Neural progenitor cell (in vitro differentiated cells): Measurements from ENCODE around the gene RPS10. TPM values are rescaled to one million over a fixed set of nuclear protein-coding genes. Genes with fewer than 3 reads are reported as not detected.
"Not testable (repeated sequence)": the region's sequence is repeated elsewhere in the genome, so short reads cannot be mapped to it uniquely, and the experiment has no call there.

Experiments used
- DNase-seq: peaks from one replicate; pipeline ENCODE4 v3.0.0-alpha.2; 2016; ENCODE audit warnings: low spot score
- H2AFZ ChIP-seq: fragments of 200-600 bp; sonication (generic); replicated peaks from 2 replicates; pipeline ENCODE4 v1.6.1; 2016; ENCODE audit warnings: antibody characterized with exemption
- H3F3A ChIP-seq: fragments of 200-600 bp; sonication (generic); 2 replicates; pipeline ENCODE4 v1.6.1; 2016; ENCODE audit warnings: antibody characterized with exemption, low read depth
- H3K27ac ChIP-seq: fragments of 200-600 bp; sonication (generic); 2 replicates; pipeline ENCODE4 v1.5.1; 2016; ENCODE audit warnings: mild to moderate bottlenecking
- H3K27me3 ChIP-seq: fragments of 200-600 bp; sonication (generic); 2 replicates; pipeline ENCODE4 v1.6.1; 2016; ENCODE audit warnings: mild to moderate bottlenecking, moderate library complexity
- H3K36me3 ChIP-seq: fragments of 200-600 bp; sonication (generic); 2 replicates; pipeline ENCODE4 v1.5.1; 2016
- H3K4me1 ChIP-seq: fragments of 200-600 bp; sonication (generic); 2 replicates; pipeline ENCODE4 v1.6.1; 2016; ENCODE audit warnings: mixed run types
- H3K4me2 ChIP-seq: fragments of 200-600 bp; sonication (generic); 2 replicates; pipeline ENCODE4 v1.6.1; 2016
- H3K4me3 ChIP-seq: fragments of 200-600 bp; sonication (generic); 2 replicates; pipeline ENCODE4 v1.5.1; 2016
- H3K79me2 ChIP-seq: fragments of 200-600 bp; sonication (generic); 2 replicates; pipeline ENCODE4 v1.6.1; 2016; ENCODE audit warnings: low read depth
- H3K9ac ChIP-seq: fragments of 200-600 bp; sonication (generic); 2 replicates; pipeline ENCODE4 v1.6.1; 2016
- H3K9me3 ChIP-seq: fragments of 200-600 bp; sonication (generic); 2 replicates; pipeline ENCODE4 v1.5.1; 2016; ENCODE audit warnings: low read depth
- H4K20me1 ChIP-seq: fragments of 200-600 bp; sonication (generic); 2 replicates; pipeline ENCODE4 v1.6.1; 2016; ENCODE audit warnings: low read depth
- H3K27ac Mint-ChIP-seq: 3 replicates; pipeline ENCODE4 v1.8.0; 2021; ENCODE audit warnings: mixed read lengths
- H3K27me3 Mint-ChIP-seq: 2 replicates; pipeline ENCODE4 v1.8.0; 2022; ENCODE audit warnings: low read depth, mild to moderate bottlenecking, inconsistent platforms, moderate library complexity, mixed read lengths; ENCODE audit not compliant: insufficient read depth
- H3K36me3 Mint-ChIP-seq: 3 replicates; pipeline ENCODE4 v1.8.0; 2021; ENCODE audit warnings: mixed read lengths
- H3K4me1 Mint-ChIP-seq: 3 replicates; pipeline ENCODE4 v1.8.0; 2021; ENCODE audit warnings: mixed read lengths
- H3K4me3 Mint-ChIP-seq: 3 replicates; pipeline ENCODE4 v1.8.0; 2021; ENCODE audit warnings: mild to moderate bottlenecking, moderate library complexity, mixed read lengths
- H3K9me3 Mint-ChIP-seq: 3 replicates; pipeline ENCODE4 v1.8.0; 2020; ENCODE audit warnings: mixed read lengths
- CTCF ChIP-seq: fragments of 200-600 bp; sonication (generic); IDR thresholded peaks from 2 replicates; pipeline ENCODE4 v1.5.1; 2017; ENCODE audit warnings: antibody characterized with exemption, mild to moderate bottlenecking
- EZH2 ChIP-seq: fragments of 200-600 bp; sonication (generic); IDR thresholded peaks from 2 replicates; pipeline ENCODE4 v1.6.1; 2017; ENCODE audit warnings: antibody characterized with exemption, mild to moderate bottlenecking, moderate library complexity
- EZH2phosphoT487 ChIP-seq: fragments of 200-600 bp; sonication (generic); IDR thresholded peaks from 2 replicates; pipeline ENCODE4 v1.6.1; 2017; ENCODE audit warnings: antibody characterized with exemption
- total RNA-seq: library from RNA; depleted of rRNA; stranded (reverse); fragments of >200 nt; gene quantifications from 2 replicates; pipeline ENCODE4 v1.2.3, GENCODE V29; 2015; ENCODE audit warnings: low replicate concordance

The RPS10 gene
- total RNA-seq, 1 donor from 2014 or later = 4,003 TPM

DNA sequence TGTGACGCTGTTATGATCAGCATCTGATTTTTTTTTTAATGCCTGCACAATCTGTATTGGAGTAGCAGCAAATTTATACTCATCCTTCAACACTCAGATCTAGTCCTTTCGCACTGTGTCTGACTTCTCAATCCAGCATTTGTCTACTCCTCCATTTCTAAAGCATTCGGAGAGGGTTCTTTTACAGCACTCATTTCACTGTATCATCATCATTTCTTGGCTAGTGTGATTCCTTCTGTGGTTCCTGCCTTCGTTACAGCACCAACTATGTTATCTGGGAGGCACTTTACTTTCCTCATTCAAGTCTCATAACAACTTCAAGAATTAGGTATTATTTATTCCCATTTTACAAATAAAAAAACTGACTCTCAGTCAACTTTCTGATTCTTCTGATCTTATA, 51.4 kb downstream of the RPS10 start:
- no peak overlapping the region for H3K4me3 Mint-ChIP-seq
- peaks cover 7% of the 10 kb centered on the region for H3K36me3 Mint-ChIP-seq
- no peaks in the 10 kb centered on the region for H3K36me3 ChIP-seq
- no peaks in the 10 kb centered on the region for H3K9me3 ChIP-seq
- H3K27me3 ChIP-seq = no peaks in the 10 kb centered on the region
- peaks cover 88% of the 10 kb centered on the region for H3K79me2 ChIP-seq
- H3F3A ChIP-seq = no peaks in the 10 kb centered on the region
- H3K9me3 Mint-ChIP-seq = no peaks in the 10 kb centered on the region
- no peak overlapping the region for H3K4me2 ChIP-seq
- no peak overlapping the region for H3K9ac ChIP-seq
- no peak overlapping the region for H3K4me3 ChIP-seq
- H3K4me1 Mint-ChIP-seq = peaks cover 4% of the 10 kb centered on the region
- H3K27me3 Mint-ChIP-seq = no peaks in the 10 kb centered on the region
- peaks cover 40% of the 10 kb centered on the region for H4K20me1 ChIP-seq
- no peak overlapping the region for H3K27ac Mint-ChIP-seq
- DNase-seq = no peak
- H2AFZ ChIP-seq = no peak overlapping the region
- H3K4me1 ChIP-seq = peaks cover 7% of the 10 kb centered on the region
- TF ChIP-seq CTCF = no peak
- no peak for TF ChIP-seq EZH2
- TF ChIP-seq EZH2phosphoT487 = no peak
- no peak overlapping the region for H3K27ac ChIP-seq

- H3K27me3 Mint-ChIP-seq = no peaks in the 10 kb centered on the region
Observed at GRCh38 chr6:34374069-34374468, 51.8 kb downstream of the RPS10 start.

DNA sequence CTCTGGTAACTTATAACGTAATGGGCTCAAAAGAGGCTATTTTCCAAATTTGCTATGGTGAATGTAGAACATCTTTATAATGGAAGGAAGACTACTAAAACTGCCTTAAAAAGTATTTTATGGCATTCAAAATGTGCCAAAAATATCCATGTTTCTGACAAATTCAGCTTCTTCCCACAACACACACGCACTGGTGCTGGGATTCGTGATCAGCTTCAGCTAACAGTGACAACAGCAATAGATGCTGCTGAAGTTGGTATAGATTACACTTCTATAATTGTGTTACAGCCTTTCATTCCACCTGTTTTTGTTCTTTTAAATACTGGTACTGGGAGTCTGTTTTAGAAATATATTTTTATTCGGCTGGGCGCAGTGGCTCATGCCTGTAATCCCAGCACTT, 52.4 kb downstream of the RPS10 start:
- Histone ChIP-seq H3K27me3 (no peaks in the 10 kb centered on the region), H3K9ac (no peak overlapping the region), H3K4me2 (no peak overlapping the region), H3K36me3 (no peaks in the 10 kb centered on the region), H3K27ac (no peak overlapping the region), H3K4me1 (peaks cover 7% of the 10 kb centered on the region), H3K79me2 (peaks cover 87% of the 10 kb centered on the region), H3K9me3 (no peaks in the 10 kb centered on the region), H3K4me3 (no peak overlapping the region), H4K20me1 (peaks cover 31% of the 10 kb centered on the region), H2AFZ (no peak overlapping the region), H3F3A (no peaks in the 10 kb centered on the region)
- Mint-ChIP-seq H3K27me3 (peaks cover 2% of the 10 kb centered on the region), H3K4me3 (no peak overlapping the region), H3K36me3 (peaks cover 7% of the 10 kb centered on the region), H3K4me1 (peaks cover 4% of the 10 kb centered on the region), H3K9me3 (no peaks in the 10 kb centered on the region), H3K27ac (no peak overlapping the region)
- no peak for DNase-seq
- TF ChIP-seq EZH2phosphoT487 (no peak), CTCF (no peak), EZH2 (no peak)

More at GRCh38 chr6:34374069-34374468, 51.8 kb downstream of the RPS10 start:
- Histone ChIP-seq H3K36me3 (no peaks in the 10 kb centered on the region), H3F3A (no peaks in the 10 kb centered on the region), H2AFZ (no peak overlapping the region), H3K9me3 (no peaks in the 10 kb centered on the region), H3K27ac (no peak overlapping the region), H3K79me2 (peaks cover 87% of the 10 kb centered on the region), H3K4me2 (no peak overlapping the region), H3K9ac (no peak overlapping the region), H3K4me3 (no peak overlapping the region), H3K4me1 (peaks cover 7% of the 10 kb centered on the region), H4K20me1 (peaks cover 35% of the 10 kb centered on the region), H3K27me3 (no peaks in the 10 kb centered on the region)
- H3K36me3 Mint-ChIP-seq = peaks cover 7% of the 10 kb centered on the region
- H3K27ac Mint-ChIP-seq = no peak overlapping the region
- H3K9me3 Mint-ChIP-seq = no peaks in the 10 kb centered on the region
- TF ChIP-seq EZH2phosphoT487 (no peak), CTCF (no peak), EZH2 (no peak)
- H3K4me3 Mint-ChIP-seq = no peak overlapping the region
- DNase-seq = no peak
- H3K4me1 Mint-ChIP-seq = peaks cover 4% of the 10 kb centered on the region

GRCh38 chr6:34371865-34372264, 54.0 kb downstream of the RPS10 start:
- H3K9ac ChIP-seq, H3K4me3 ChIP-seq, H3K9me3 ChIP-seq, H3K27ac Mint-ChIP-seq, H3K4me3 Mint-ChIP-seq, H3K9me3 Mint-ChIP-seq, H3K27me3 ChIP-seq, H2AFZ ChIP-seq, H3K27me3 Mint-ChIP-seq, H3K4me2 ChIP-seq, H3K4me1 ChIP-seq, H3K27ac ChIP-seq, H3K4me1 Mint-ChIP-seq, DNase-seq, H3F3A ChIP-seq, H3K36me3 ChIP-seq: not testable (repeated sequence)
- peaks cover 12% of the 10 kb centered on the region for H3K36me3 Mint-ChIP-seq
- Histone ChIP-seq H3K79me2 (peaks cover 81% of the 10 kb centered on the region), H4K20me1 (peaks cover 22% of the 10 kb centered on the region)
